RWPE1 (cell line): ENCODE measurements around the gene MTMR3.

ENCODE experiments used
- CTCF ChIA-PET: fragments of 350-600 bp; sonication (Branson Sonifier 250); formaldehyde crosslinking; extraction: SDS; loops from one replicate; lab custom pipeline; 2021; lab: Yijun Ruan, JAX
- POLR2A ChIA-PET: fragments of 400-600 bp; formaldehyde crosslinking; extraction: SDS; loops from one replicate; lab custom pipeline; 2020; ENCODE audit warnings: antibody characterized with exemption; ENCODE audit not compliant: low non-redundant PET; lab: Yijun Ruan, JAX
- DNase-seq: peaks from one replicate; pipeline ENCODE4 v3.0.0; 2012; ENCODE audit warnings: low spot score
- H3K27ac ChIP-seq: fragments of 450-650 bp; 2 replicates; pipeline ENCODE4 v1.5.1; 2017
- CTCF ChIP-seq: fragments of 450-650 bp; conservative IDR thresholded peaks from 2 replicates; pipeline ENCODE4 v1.5.1; 2017; ENCODE audit warnings: low read depth, mild to moderate bottlenecking

Gene MTMR3

GRCh38 chr22:30030329-30030728 is 147.4 kb downstream of the MTMR3 start:
- no peak overlapping the region for H3K27ac ChIP-seq
- CTCF ChIA-PET, result no interaction called here
- TF ChIP-seq CTCF, result no peak
- POLR2A ChIA-PET, result no interaction called here
- no peak for DNase-seq

GRCh38 chr22:30031328-30031727 is 148.4 kb downstream of the MTMR3 start:
- DNase-seq, result no peak
- CTCF ChIA-PET, result interaction anchor here (0.6 kb wide), 1 partner anchor 364 kb away, joined by 3 read pairs; no protein-coding TSS in a partner anchor
- no peak overlapping the region for H3K27ac ChIP-seq
- TF ChIP-seq CTCF, result no peak
- POLR2A ChIA-PET, result no interaction called here

GRCh38 chr22:30031764-30032455 is 148.9 kb downstream of the MTMR3 start:
- no peak overlapping the region for H3K27ac ChIP-seq
- no peak for DNase-seq
- ChIA-PET POLR2A (no interaction called here), CTCF (interaction anchor here (0.6 kb wide), 1 partner anchor 364 kb away, joined by 3 read pairs; no protein-coding TSS in a partner anchor)
- TF ChIP-seq CTCF, result no peak

- H3K27ac ChIP-seq, result no peak overlapping the region
- TF ChIP-seq CTCF, result no peak
- DNase-seq, result no peak
- ChIA-PET CTCF (no interaction called here), POLR2A (no interaction called here)
Observed at GRCh38 chr22:30033137-30033536, 150.2 kb downstream of the MTMR3 start.

- no peak for TF ChIP-seq CTCF
- POLR2A ChIA-PET, result no interaction called here
- H3K27ac ChIP-seq, result no peak overlapping the region
- DNase-seq, result no peak
- CTCF ChIA-PET, result interaction anchor here (0.8 kb wide), 1 partner anchor 54 kb away, joined by 5 read pairs; no protein-coding TSS in a partner anchor
Observed at GRCh38 chr22:30033901-30034300, 150.9 kb downstream of the MTMR3 start.

GRCh38 chr22:30036656-30037055 is 153.7 kb downstream of the MTMR3 start:
- no peak overlapping the region for H3K27ac ChIP-seq
- TF ChIP-seq CTCF, result no peak
- CTCF ChIA-PET, result interaction anchor here (0.7 kb wide), 2 partner anchors 8 to 123 kb away, joined by 3 read pairs; no protein-coding TSS in a partner anchor
- POLR2A ChIA-PET, result no interaction called here
- no peak for DNase-seq
